ENCODE measurements around the gene NT5M. TPM values are rescaled to one million over a fixed set of nuclear protein-coding genes. Genes with fewer than 3 reads are reported as not detected.

The NT5M gene
- total RNA-seq, 1 experiment from 2014 or later = 6.6 TPM

- no peak overlapping the region for H2AK5ac ChIP-seq (ENCODE audit: insufficient read length, low read length)
Measured at GRCh38 chr17:17320911-17321220, 17.7 kb downstream of the NT5M start.

More at GRCh38 chr17:17320911-17321220, 17.7 kb downstream of the NT5M start:
- no peak overlapping the region for H2BK12ac ChIP-seq (ENCODE audit: insufficient read length, low read depth, low read length)
- H3K14ac ChIP-seq (ENCODE audit: insufficient read depth, low read length) = no peak overlapping the region
- no peak overlapping the region for H3K27ac ChIP-seq (ENCODE audit: insufficient read length, low read depth, low read length)
- no peak overlapping the region for H4K91ac ChIP-seq (ENCODE audit: insufficient read length, low read depth, low read length)
- no peaks in the 10 kb centered on the region for H3K23me2 ChIP-seq (ENCODE audit: insufficient read length, low read depth, low read length, poor library complexity, severe bottlenecking)
- Mint-ChIP-seq H3K27me3 (ENCODE audit: low read depth) (no peaks in the 10 kb centered on the region), H3K9me3 (no peaks in the 10 kb centered on the region), H3K4me1 (no peaks in the 10 kb centered on the region), H3K4me3 (no peak overlapping the region), H3K36me3 (ENCODE audit: insufficient read depth in 1 of 3, low read depth in 3 of 3) (peaks cover 0 to 9% (median 9%) of the 10 kb centered on the region in 3 experiments; a peak in 4 of 7 replicates), H3K27ac (no peak overlapping the region)
- H2BK15ac ChIP-seq (ENCODE audit: low read depth, low read length) = no peak overlapping the region
- H3K9me3 ChIP-seq (ENCODE audit: control insufficient read depth, low read depth, low read length) = no peaks in the 10 kb centered on the region
- no peaks in the 10 kb centered on the region for H3K79me1 ChIP-seq (ENCODE audit: insufficient read depth, low read depth, low read length, poor library complexity, severe bottlenecking)
- no peak overlapping the region for H3K56ac ChIP-seq (ENCODE audit: insufficient read length, low read depth, low read length)
- H4K8ac ChIP-seq (replicated peaks; ENCODE audit: insufficient read length, low read depth, low read length) = no peak overlapping the region
- H2BK120ac ChIP-seq (ENCODE audit: low read depth, low read length, poor library complexity, severe bottlenecking) = no peak overlapping the region
- no peak overlapping the region for H4K5ac ChIP-seq (ENCODE audit: insufficient read length, low read depth, low read length)
- H3T11ph ChIP-seq (ENCODE audit: low read length) = no peak overlapping the region
- H3K4ac ChIP-seq (ENCODE audit: low read depth, low read length) = no peak overlapping the region
- DNase-seq = no peak
- no peak overlapping the region for H2BK5ac ChIP-seq (ENCODE audit: insufficient read length, low read length)
- no peak overlapping the region for H3K18ac ChIP-seq (ENCODE audit: insufficient read length, low read depth, low read length)
- H3K79me2 ChIP-seq (ENCODE audit: insufficient read depth, low read length) = no peaks in the 10 kb centered on the region
- no peaks in the 10 kb centered on the region for H3K4me1 ChIP-seq (ENCODE audit: insufficient read depth, low read length)
- H3K27me3 ChIP-seq (ENCODE audit: insufficient read depth, low read length) = no peaks in the 10 kb centered on the region
- H2BK20ac ChIP-seq (ENCODE audit: low read depth, low read length, poor library complexity, severe bottlenecking) = no peak overlapping the region
- H2AFZ ChIP-seq (ENCODE audit: low read length) = no peak overlapping the region
- no peak overlapping the region for H3K23ac ChIP-seq (ENCODE audit: insufficient read length, low read depth, low read length)
- H4K20me1 ChIP-seq (ENCODE audit: control insufficient read depth, insufficient read depth, insufficient read length) = no peaks in the 10 kb centered on the region
- no CpG with 5 or more reads among the region's 10 CpGs for WGBS (ENCODE audit: extremely low coverage, insufficient read length, low lambda C conversion rate)
- no peak overlapping the region for H3K9ac ChIP-seq (ENCODE audit: extremely low read depth, insufficient read length, low read length)
- no peak overlapping the region for H3K4me2 ChIP-seq (ENCODE audit: insufficient read depth, insufficient read length, low read length)
- TF ChIP-seq CTCF (conservative IDR thresholded peaks at IDR 0.05) = no peak

All from H9 (cell line).